Measurements from ENCODE around the gene ATP2B1.
A peak's percentile ranks its signal among the peaks of the same experiment; 100 is the strongest.
"Not testable (repeated sequence)": the region's sequence is repeated elsewhere in the genome, so short reads cannot be mapped to it uniquely, and the experiment has no call there.

Gene ATP2B1

GRCh38 chr12:89708565-89709156 lies at the start of gene ATP2B1:
Gene ATP2B1 (minus strand): TSS chr12:89708838. CDS start chr12:89655886, 52,952 bp downstream.
- DNase-seq (ENCODE audit: low spot score): peak; percentile 85

GRCh38 chr12:89757987-89758386 lies 49.3 kb upstream of the ATP2B1 start:
- DNase-seq (ENCODE audit: low spot score): not testable (repeated sequence)

- DNase-seq (ENCODE audit: low spot score): peak; percentile 92
These were observed 48.2 kb upstream of the ATP2B1 start for GRCh38 chr12:89756585-89757398.

- no peak for DNase-seq (ENCODE audit: low spot score)
These were observed 47.6 kb upstream of the ATP2B1 start for GRCh38 chr12:89756194-89756584.

- no peak for DNase-seq (ENCODE audit: low spot score)
These were observed 45.4 kb upstream of the ATP2B1 start for GRCh38 chr12:89753997-89754396.

- no peak for DNase-seq (ENCODE audit: low spot score)
These were observed 43.7 kb upstream of the ATP2B1 start for GRCh38 chr12:89752341-89752740.

- DNase-seq (ENCODE audit: low spot score): peak; percentile 53
These were observed 42.0 kb upstream of the ATP2B1 start for GRCh38 chr12:89750389-89751351.

- no peak for DNase-seq (ENCODE audit: low spot score)
These were observed 40.2 kb upstream of the ATP2B1 start for GRCh38 chr12:89748791-89749190.

GRCh38 chr12:89745286-89745685 lies 36.6 kb upstream of the ATP2B1 start:
- no peak for DNase-seq (ENCODE audit: low spot score)

GRCh38 chr12:89742337-89743022 lies 33.8 kb upstream of the ATP2B1 start:
- DNase-seq (ENCODE audit: low spot score): no peak

- DNase-seq (ENCODE audit: low spot score): no peak
These were observed 32.3 kb upstream of the ATP2B1 start for GRCh38 chr12:89740943-89741342.

GRCh38 chr12:89736995-89737394 lies 28.4 kb upstream of the ATP2B1 start:
- DNase-seq (ENCODE audit: low spot score): no peak

GRCh38 chr12:89733579-89734201 lies 25.1 kb upstream of the ATP2B1 start:
- peak; percentile 73 for DNase-seq (ENCODE audit: low spot score)

GRCh38 chr12:89732522-89732921 lies 23.9 kb upstream of the ATP2B1 start:
- no peak for DNase-seq (ENCODE audit: low spot score)

- peak; percentile 71 for DNase-seq (ENCODE audit: low spot score)
These were observed 23.0 kb upstream of the ATP2B1 start for GRCh38 chr12:89731614-89732013.

- DNase-seq (ENCODE audit: low spot score): no peak
These were observed 22.5 kb upstream of the ATP2B1 start for GRCh38 chr12:89731089-89731488.

- DNase-seq (ENCODE audit: low spot score): no peak
These were observed 21.4 kb upstream of the ATP2B1 start for GRCh38 chr12:89729946-89730459.

- DNase-seq (ENCODE audit: low spot score): no peak
These were observed 14.6 kb upstream of the ATP2B1 start for GRCh38 chr12:89723276-89723675.

GRCh38 chr12:89721291-89721987 lies 12.8 kb upstream of the ATP2B1 start:
- DNase-seq (ENCODE audit: low spot score): no peak

GRCh38 chr12:89717759-89718523 lies 9.3 kb upstream of the ATP2B1 start:
- no peak for DNase-seq (ENCODE audit: low spot score)
